Karpas-422 (cell line): Measurements from ENCODE around the gene GHRL. TPM values are rescaled to one million over a fixed set of nuclear protein-coding genes. Genes with fewer than 3 reads are reported as not detected.

Experiments used
- DNase-seq: peaks from one replicate; pipeline ENCODE4 v3.0.0-alpha.2; 2015
- H2AFZ ChIP-seq: fragments of 200-600 bp; sonication (generic); 2 replicates; pipeline ENCODE4 v1.6.1; 2014; ENCODE audit warnings: antibody characterized with exemption, low read length, mixed read lengths
- H3K27ac ChIP-seq: fragments of 200-600 bp; sonication (generic); 2 replicates; pipeline ENCODE4 v1.5.1; 2014; ENCODE audit warnings: mild to moderate bottlenecking, low read length, moderate library complexity
- H3K27me3 ChIP-seq: fragments of 200-600 bp; sonication (generic); 2 replicates; pipeline ENCODE4 v1.6.1; 2014; ENCODE audit warnings: low read length, mixed read lengths
- H3K36me3 ChIP-seq: fragments of 200-600 bp; sonication (generic); 2 replicates; pipeline ENCODE4 v1.6.1; 2014; ENCODE audit warnings: low read length, mixed read lengths; ENCODE audit not compliant: insufficient read depth
- H3K4me1 ChIP-seq: fragments of 200-600 bp; sonication (generic); 2 replicates; pipeline ENCODE4 v1.6.1; 2014; ENCODE audit warnings: mild to moderate bottlenecking, low read length, mixed read lengths
- H3K4me2 ChIP-seq: fragments of 200-600 bp; sonication (generic); 2 replicates; pipeline ENCODE4 v1.6.1; 2014; ENCODE audit warnings: low read length, low read depth, mild to moderate bottlenecking; ENCODE audit not compliant: poor library complexity, severe bottlenecking
- H3K4me3 ChIP-seq: fragments of 200-600 bp; sonication (generic); 2 replicates; pipeline ENCODE4 v1.5.1; 2014; ENCODE audit warnings: mild to moderate bottlenecking, antibody characterized with exemption, low read length, mixed read lengths
- H3K79me2 ChIP-seq: fragments of 200-600 bp; sonication (generic); 2 replicates; pipeline ENCODE4 v1.6.1; 2014; ENCODE audit warnings: mild to moderate bottlenecking, low read length, mixed read lengths
- H3K9ac ChIP-seq: fragments of 200-600 bp; sonication (generic); 2 replicates; pipeline ENCODE4 v1.6.0; 2014; ENCODE audit warnings: low read length
- H3K9me2 ChIP-seq: fragments of 200-600 bp; sonication (generic), shearing (Covaris generic); replicated peaks from 2 replicates; pipeline ENCODE4 v1.6.0; 2014; ENCODE audit warnings: mild to moderate bottlenecking, low read length, moderate library complexity; ENCODE audit not compliant: insufficient read depth
- H3K9me3 ChIP-seq: fragments of 300-700, 200-600 bp; sonication (generic); 2 replicates; pipeline ENCODE4 v1.6.1; 2014; ENCODE audit warnings: low read length, mixed read lengths
- H4K20me1 ChIP-seq: fragments of 200-600 bp; sonication (generic); 2 replicates; pipeline ENCODE4 v1.6.1; 2014; ENCODE audit warnings: mild to moderate bottlenecking, antibody characterized with exemption, low read length, low read depth; ENCODE audit not compliant: insufficient read depth
- total RNA-seq: library from RNA; depleted of rRNA; stranded (reverse); fragments of >200 nt; shearing (Covaris generic); gene quantifications from 2 replicates; pipeline ENCODE4 v1.2.3, GENCODE V29; 2014; ENCODE audit warnings: low replicate concordance

GHRL gene
- total RNA-seq, 1 experiment from 2014 or later = 1.1 TPM

DNA sequence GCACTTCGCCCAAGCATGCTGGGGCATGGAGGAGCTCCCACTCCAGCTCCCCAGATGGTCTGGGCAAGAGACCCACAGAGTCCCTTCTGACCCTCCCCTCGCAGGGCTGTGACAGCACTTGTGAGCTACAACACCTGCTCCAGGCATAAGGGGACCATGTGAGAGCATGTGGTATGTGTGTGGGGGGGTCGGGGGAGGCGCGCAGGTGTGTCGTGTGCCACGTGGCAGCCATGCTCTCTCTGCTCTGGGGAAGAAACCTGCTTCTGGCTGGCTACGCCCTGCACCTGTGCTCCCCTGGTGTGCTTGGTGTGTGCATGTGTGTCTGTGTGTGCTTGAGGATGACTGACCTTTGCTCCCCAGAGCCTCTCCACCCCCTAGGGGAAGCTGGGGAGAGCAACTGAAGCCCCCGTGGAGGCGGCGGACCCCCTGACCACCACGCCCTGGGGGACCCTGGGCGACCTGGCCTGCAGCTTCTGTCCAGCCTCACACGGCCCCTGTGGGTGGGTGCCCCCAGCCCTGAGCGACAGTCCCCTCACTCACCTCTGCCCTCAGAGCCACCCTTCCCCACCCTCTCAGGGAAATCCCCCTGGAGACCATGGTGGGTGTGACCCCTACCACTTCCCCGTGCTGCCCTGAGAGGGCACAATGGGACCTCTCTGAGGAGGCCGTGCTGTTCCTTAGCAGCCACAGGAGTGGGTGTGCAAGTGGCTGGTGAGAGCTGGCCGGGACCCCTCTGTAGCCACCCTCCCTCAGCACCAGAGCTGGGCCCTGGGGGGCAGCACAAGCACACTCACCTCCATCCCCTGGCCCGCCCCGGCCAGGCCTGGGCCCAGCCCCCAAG is 44.8 kb upstream of the GHRL start:
- Histone ChIP-seq H3K4me3 (no peak overlapping the region), H3K27ac (no peak overlapping the region), H4K20me1 (no peaks in the 10 kb centered on the region), H3K4me2 (no peak overlapping the region), H3K79me2 (no peaks in the 10 kb centered on the region), H3K4me1 (no peaks in the 10 kb centered on the region), H3K27me3 (no peaks in the 10 kb centered on the region), H3K9ac (no peak overlapping the region), H3K36me3 (no peaks in the 10 kb centered on the region), H3K9me3 (no peaks in the 10 kb centered on the region), H3K9me2 (no peaks in the 10 kb centered on the region), H2AFZ (no peak overlapping the region)
- no peak for DNase-seq

- H3K4me3 ChIP-seq = no peak overlapping the region
- no peak overlapping the region for H3K4me2 ChIP-seq
- no peak overlapping the region for H3K27ac ChIP-seq
- no peaks in the 10 kb centered on the region for H3K36me3 ChIP-seq
- no peaks in the 10 kb centered on the region for H3K27me3 ChIP-seq
- no peaks in the 10 kb centered on the region for H3K79me2 ChIP-seq
- no peaks in the 10 kb centered on the region for H3K9me3 ChIP-seq
- no peaks in the 10 kb centered on the region for H4K20me1 ChIP-seq
- no peaks in the 10 kb centered on the region for H3K9me2 ChIP-seq
- H3K9ac ChIP-seq = no peak overlapping the region
- DNase-seq = no peak
- no peaks in the 10 kb centered on the region for H3K4me1 ChIP-seq
- no peak overlapping the region for H2AFZ ChIP-seq
Measured at GRCh38 chr3:10336761-10337160, 44.0 kb upstream of the GHRL start.

DNA sequence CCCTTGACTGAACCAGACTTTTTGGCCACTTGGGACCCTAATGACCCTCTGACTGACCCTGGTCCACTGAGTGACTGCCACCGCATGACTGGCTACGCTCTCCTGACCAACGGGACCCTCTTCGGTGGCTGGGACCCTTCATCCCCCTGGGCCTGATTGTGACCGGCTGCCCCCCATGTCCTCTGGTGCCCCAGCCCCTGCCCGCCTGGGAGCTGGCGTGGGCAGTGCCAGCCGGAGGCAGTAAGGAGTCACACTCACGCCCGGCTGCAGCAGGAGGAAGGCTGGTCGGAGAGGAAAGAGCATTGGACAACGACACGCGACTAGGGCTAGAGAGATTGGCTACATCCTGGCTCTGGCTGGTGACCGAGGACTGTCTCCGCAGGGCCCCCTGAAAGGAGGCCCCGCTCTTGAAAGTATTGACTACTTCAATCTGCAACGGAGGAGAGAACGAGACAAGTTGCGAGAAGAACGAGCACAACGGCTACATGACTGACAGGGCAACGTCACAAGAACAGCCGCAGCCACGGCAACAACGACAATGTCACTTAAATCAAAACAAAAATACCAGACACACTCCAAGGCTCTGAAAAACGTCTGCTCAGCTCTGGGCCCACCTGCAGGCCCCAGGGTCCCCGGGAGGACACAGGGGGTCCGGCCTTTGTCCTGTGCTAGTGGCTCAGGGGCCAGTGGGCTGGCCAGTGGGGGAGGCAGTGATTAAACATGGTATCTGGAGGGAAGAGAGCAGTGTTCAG is 43.3 kb upstream of the GHRL start:
- Histone ChIP-seq H3K36me3 (no peaks in the 10 kb centered on the region), H4K20me1 (no peaks in the 10 kb centered on the region), H3K27ac (no peak overlapping the region), H3K9ac (no peak overlapping the region), H3K4me3 (no peak overlapping the region), H3K4me2 (no peak overlapping the region), H3K4me1 (no peaks in the 10 kb centered on the region), H3K27me3 (no peaks in the 10 kb centered on the region), H3K9me3 (no peaks in the 10 kb centered on the region), H2AFZ (no peak overlapping the region), H3K9me2 (no peaks in the 10 kb centered on the region), H3K79me2 (no peaks in the 10 kb centered on the region)
- DNase-seq = no peak

- no peaks in the 10 kb centered on the region for H3K27me3 ChIP-seq
- no peaks in the 10 kb centered on the region for H4K20me1 ChIP-seq
- no peaks in the 10 kb centered on the region for H3K9me2 ChIP-seq
- H3K36me3 ChIP-seq = no peaks in the 10 kb centered on the region
- DNase-seq = no peak
- H3K27ac ChIP-seq = no peak overlapping the region
- H3K9me3 ChIP-seq = no peaks in the 10 kb centered on the region
- no peaks in the 10 kb centered on the region for H3K4me1 ChIP-seq
- no peak overlapping the region for H3K4me2 ChIP-seq
- no peak overlapping the region for H2AFZ ChIP-seq
- no peak overlapping the region for H3K4me3 ChIP-seq
- no peak overlapping the region for H3K9ac ChIP-seq
- H3K79me2 ChIP-seq = no peaks in the 10 kb centered on the region
Measured at GRCh38 chr3:10335190-10335738, 42.5 kb upstream of the GHRL start.

GRCh38 chr3:10334459-10334858 is 41.7 kb upstream of the GHRL start:
- Histone ChIP-seq H3K4me3 (no peak overlapping the region), H2AFZ (no peak overlapping the region), H3K9me3 (no peaks in the 10 kb centered on the region), H3K27me3 (no peaks in the 10 kb centered on the region), H3K36me3 (no peaks in the 10 kb centered on the region), H3K27ac (no peak overlapping the region), H4K20me1 (no peaks in the 10 kb centered on the region), H3K79me2 (no peaks in the 10 kb centered on the region), H3K4me1 (no peaks in the 10 kb centered on the region), H3K9me2 (no peaks in the 10 kb centered on the region), H3K4me2 (no peak overlapping the region), H3K9ac (no peak overlapping the region)
- DNase-seq = peak; percentile 54

GRCh38 chr3:10334042-10334441 is 41.3 kb upstream of the GHRL start:
- H3K4me1 ChIP-seq = no peaks in the 10 kb centered on the region
- DNase-seq = no peak
- H4K20me1 ChIP-seq = no peaks in the 10 kb centered on the region
- H3K27ac ChIP-seq = no peak overlapping the region
- H3K4me2 ChIP-seq = no peak overlapping the region
- H2AFZ ChIP-seq = no peak overlapping the region
- H3K36me3 ChIP-seq = no peaks in the 10 kb centered on the region
- no peaks in the 10 kb centered on the region for H3K27me3 ChIP-seq
- no peaks in the 10 kb centered on the region for H3K9me3 ChIP-seq
- H3K9ac ChIP-seq = no peak overlapping the region
- no peaks in the 10 kb centered on the region for H3K9me2 ChIP-seq
- H3K4me3 ChIP-seq = no peak overlapping the region
- no peaks in the 10 kb centered on the region for H3K79me2 ChIP-seq

DNA sequence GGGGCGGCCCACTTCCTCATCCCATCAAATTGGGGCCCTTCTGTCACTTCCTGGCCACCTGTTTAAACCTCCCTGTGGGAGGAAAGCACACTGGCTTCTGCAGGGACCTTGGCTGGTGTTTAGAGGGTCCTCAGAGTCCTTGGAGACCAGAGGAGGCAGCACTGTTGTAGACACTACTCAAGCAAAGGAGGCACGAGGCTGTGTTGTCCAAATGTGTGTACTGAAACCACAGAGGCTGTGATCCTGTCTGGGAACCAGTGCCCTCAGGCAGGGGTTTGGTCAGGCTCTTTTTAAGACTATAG is 40.6 kb upstream of the GHRL start:
- DNase-seq = no peak

GRCh38 chr3:10332481-10333348 is 40.0 kb upstream of the GHRL start:
- Histone ChIP-seq H3K9ac (no peak overlapping the region), H3K36me3 (no peaks in the 10 kb centered on the region), H3K9me2 (no peaks in the 10 kb centered on the region), H3K79me2 (no peaks in the 10 kb centered on the region), H3K27ac (no peak overlapping the region), H3K9me3 (no peaks in the 10 kb centered on the region), H3K4me3 (no peak overlapping the region), H3K4me2 (no peak overlapping the region), H2AFZ (no peak overlapping the region), H3K27me3 (no peaks in the 10 kb centered on the region), H3K4me1 (no peaks in the 10 kb centered on the region), H4K20me1 (no peaks in the 10 kb centered on the region)
- DNase-seq = no peak

More for the DNA sequence above, 40.6 kb upstream of the GHRL start:
- no peaks in the 10 kb centered on the region for H4K20me1 ChIP-seq
- H3K27me3 ChIP-seq = no peaks in the 10 kb centered on the region
- H3K9me2 ChIP-seq = no peaks in the 10 kb centered on the region
- no peak overlapping the region for H3K4me2 ChIP-seq
- H3K4me1 ChIP-seq = no peaks in the 10 kb centered on the region
- H3K9ac ChIP-seq = no peak overlapping the region
- no peaks in the 10 kb centered on the region for H3K9me3 ChIP-seq
- H3K36me3 ChIP-seq = no peaks in the 10 kb centered on the region
- H3K27ac ChIP-seq = no peak overlapping the region
- H3K79me2 ChIP-seq = no peaks in the 10 kb centered on the region
- H3K4me3 ChIP-seq = no peak overlapping the region
- H2AFZ ChIP-seq = no peak overlapping the region
